ENCODE measurements around the gene PIWIL4. TPM values are rescaled to one million over a fixed set of nuclear protein-coding genes. Genes with fewer than 3 reads are reported as not detected.

Gene PIWIL4
- polyA plus RNA-seq, 1 of the 3 experiments (the other 2 are of a cell fraction), result 1.7 TPM

GRCh38 chr11:94590352-94591041 is 23.3 kb downstream of the PIWIL4 start (continued):
- TF ChIP-seq RFX5 (IDR thresholded peaks at IDR 0.05; ENCODE audit: low read length) (no peak), SMC3 (IDR thresholded peaks at IDR 0.05; ENCODE audit: low read depth, low read length) (no peak), POLR2AphosphoS5 (IDR thresholded peaks at IDR 0.05; ENCODE audit: low read depth, low read length) (no peak), NRF1 (IDR thresholded peaks at IDR 0.05; ENCODE audit: low read depth, low read length) (no peak), GATA2 (CRISPR knock-in tag; IDR thresholded peaks at IDR 0.05) (no peak), IRF3 (IDR thresholded peaks at IDR 0.05; ENCODE audit: low read depth, low read length) (no peak), CHD2 (IDR thresholded peaks at IDR 0.05; ENCODE audit: low read length, partially characterized antibody) (no peak), EZH2phosphoT487 (IDR thresholded peaks at IDR 0.05; ENCODE audit: borderline replicate concordance, low read depth) (no peak)
- TF ChIP-seq, protein P1, sequence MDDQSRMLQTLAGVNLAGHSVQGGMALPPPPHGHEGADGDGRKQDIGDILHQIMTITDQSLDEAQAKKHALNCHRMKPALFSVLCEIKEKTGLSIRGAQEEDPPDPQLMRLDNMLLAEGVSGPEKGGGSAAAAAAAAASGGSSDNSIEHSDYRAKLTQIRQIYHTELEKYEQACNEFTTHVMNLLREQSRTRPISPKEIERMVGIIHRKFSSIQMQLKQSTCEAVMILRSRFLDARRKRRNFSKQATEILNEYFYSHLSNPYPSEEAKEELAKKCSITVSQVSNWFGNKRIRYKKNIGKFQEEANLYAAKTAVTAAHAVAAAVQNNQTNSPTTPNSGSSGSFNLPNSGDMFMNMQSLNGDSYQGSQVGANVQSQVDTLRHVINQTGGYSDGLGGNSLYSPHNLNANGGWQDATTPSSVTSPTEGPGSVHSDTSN (IDR thresholded peaks at IDR 0.05), result no peak

DNA sequence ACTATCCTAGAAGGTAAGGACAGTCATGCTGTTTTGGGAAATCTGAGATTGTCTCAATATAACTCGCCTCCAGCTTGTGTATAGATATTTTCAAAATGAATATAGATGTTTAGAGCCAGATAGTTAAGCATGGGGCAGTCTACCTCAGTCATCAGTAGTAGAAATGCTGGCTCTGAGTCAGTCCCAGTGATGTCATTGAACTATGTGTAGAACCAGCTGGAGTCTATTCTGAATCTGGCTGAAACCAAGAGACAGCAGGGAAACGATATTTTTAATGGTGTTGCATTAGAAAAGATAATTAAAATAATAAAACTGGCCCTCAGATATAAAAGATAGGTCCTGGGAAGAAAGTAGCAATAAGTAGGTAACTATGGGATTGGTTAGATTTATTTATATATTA is 25.9 kb downstream of the PIWIL4 start:
- no peak overlapping the region for H3K4me2 ChIP-seq
- H3K79me2 ChIP-seq (ENCODE audit: insufficient read depth), result no peaks in the 10 kb centered on the region
- no peaks in the 10 kb centered on the region for H4K20me1 ChIP-seq (ENCODE audit: insufficient read depth)
- no peaks in the 10 kb centered on the region for H3K36me3 ChIP-seq (replicated peaks in 1 of 2; ENCODE audit: control insufficient read depth in 1 of 2, insufficient read depth in 2 of 2, low read length in 1 of 2)
- no peaks in the 10 kb centered on the region for H3K9me3 ChIP-seq
- CTCF ChIA-PET, result interaction anchor here (0.9 kb wide), 1 partner anchor 30 kb away, joined by 3 read pairs; no protein-coding TSS in a partner anchor
- H3K9ac ChIP-seq, result no peak overlapping the region
- H2AFZ ChIP-seq (ENCODE audit: low read depth), result no peak overlapping the region
- no peaks in the 10 kb centered on the region; a peak in 1 of 4 replicates for H3K4me1 ChIP-seq (ENCODE audit: control insufficient read depth in 1 of 2, insufficient read depth in 2 of 2, low read depth in 1 of 2, low read length in 1 of 2)
- TF ChIP-seq YY1 (IDR thresholded peaks at IDR 0.05; ENCODE audit: low read depth) (no peak), FOXJ3 (CRISPR knock-in tag; IDR thresholded peaks at IDR 0.05) (no peak), FOSL2 (IDR thresholded peaks at IDR 0.05; ENCODE audit: borderline replicate concordance, low read depth) (no peak), SIN3A (IDR thresholded peaks at IDR 0.05; ENCODE audit: borderline replicate concordance, low read depth, low read length) (no peak)
- TF ChIP-seq, protein P2, sequence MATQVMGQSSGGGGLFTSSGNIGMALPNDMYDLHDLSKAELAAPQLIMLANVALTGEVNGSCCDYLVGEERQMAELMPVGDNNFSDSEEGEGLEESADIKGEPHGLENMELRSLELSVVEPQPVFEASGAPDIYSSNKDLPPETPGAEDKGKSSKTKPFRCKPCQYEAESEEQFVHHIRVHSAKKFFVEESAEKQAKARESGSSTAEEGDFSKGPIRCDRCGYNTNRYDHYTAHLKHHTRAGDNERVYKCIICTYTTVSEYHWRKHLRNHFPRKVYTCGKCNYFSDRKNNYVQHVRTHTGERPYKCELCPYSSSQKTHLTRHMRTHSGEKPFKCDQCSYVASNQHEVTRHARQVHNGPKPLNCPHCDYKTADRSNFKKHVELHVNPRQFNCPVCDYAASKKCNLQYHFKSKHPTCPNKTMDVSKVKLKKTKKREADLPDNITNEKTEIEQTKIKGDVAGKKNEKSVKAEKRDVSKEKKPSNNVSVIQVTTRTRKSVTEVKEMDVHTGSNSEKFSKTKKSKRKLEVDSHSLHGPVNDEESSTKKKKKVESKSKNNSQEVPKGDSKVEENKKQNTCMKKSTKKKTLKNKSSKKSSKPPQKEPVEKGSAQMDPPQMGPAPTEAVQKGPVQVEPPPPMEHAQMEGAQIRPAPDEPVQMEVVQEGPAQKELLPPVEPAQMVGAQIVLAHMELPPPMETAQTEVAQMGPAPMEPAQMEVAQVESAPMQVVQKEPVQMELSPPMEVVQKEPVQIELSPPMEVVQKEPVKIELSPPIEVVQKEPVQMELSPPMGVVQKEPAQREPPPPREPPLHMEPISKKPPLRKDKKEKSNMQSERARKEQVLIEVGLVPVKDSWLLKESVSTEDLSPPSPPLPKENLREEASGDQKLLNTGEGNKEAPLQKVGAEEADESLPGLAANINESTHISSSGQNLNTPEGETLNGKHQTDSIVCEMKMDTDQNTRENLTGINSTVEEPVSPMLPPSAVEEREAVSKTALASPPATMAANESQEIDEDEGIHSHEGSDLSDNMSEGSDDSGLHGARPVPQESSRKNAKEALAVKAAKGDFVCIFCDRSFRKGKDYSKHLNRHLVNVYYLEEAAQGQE (IDR thresholded peaks at IDR 0.05; ENCODE audit: low read depth, low read length), result no peak
- H3K4me3 ChIP-seq (ENCODE audit: low read depth in 2 of 2, low read length in 1 of 2), result no peak overlapping the region
- H3K27ac ChIP-seq (ENCODE audit: low read depth in 2 of 2, low read length in 1 of 2), result no peak overlapping the region
- WGBS (ENCODE audit: low lambda C conversion rate), result 57% methylated on average over 2 of the region's 2 CpGs
- no peaks in the 10 kb centered on the region for H3F3A ChIP-seq (replicated peaks; ENCODE audit: insufficient read depth)
- H3K27me3 ChIP-seq (ENCODE audit: insufficient read depth), result no peaks in the 10 kb centered on the region
- POLR2A ChIA-PET, result no interaction called here
- H3K9me2 ChIP-seq, result no peaks in the 10 kb centered on the region
- no peak for DNase-seq

All from SK-N-SH (cell line).